HEK293 (cell line): ENCODE measurements around the gene SCAMP3.

Source experiments
- CTCF ChIP-seq: fragments of 450-650 bp; formaldehyde crosslinking; IDR thresholded peaks from 2 replicates; pipeline ENCODE4 v1.5.1; 2016; ENCODE audit warnings: missing biosample characterization, missing genetic modification characterization
- SP2 ChIP-seq: fragments of 450-650 bp; formaldehyde crosslinking; IDR thresholded peaks from 2 replicates; pipeline ENCODE4 v1.5.1; 2016; ENCODE audit warnings: missing biosample characterization, missing genetic modification characterization
- SP3 ChIP-seq: fragments of 450-650 bp; formaldehyde crosslinking; IDR thresholded peaks from 2 replicates; pipeline ENCODE4 v1.5.1; 2016; ENCODE audit warnings: missing biosample characterization, missing genetic modification characterization
- SP7 ChIP-seq: fragments of 450-650 bp; formaldehyde crosslinking; IDR thresholded peaks from 2 replicates; pipeline ENCODE4 v1.5.1; 2016; ENCODE audit warnings: missing biosample characterization, missing genetic modification characterization
- ZBTB1 ChIP-seq: fragments of 450-650 bp; formaldehyde crosslinking; IDR thresholded peaks from 2 replicates; pipeline ENCODE4 v1.5.1; 2016; ENCODE audit warnings: missing biosample characterization, missing genetic modification characterization
- ZBTB10 ChIP-seq: fragments of 450-650 bp; formaldehyde crosslinking; IDR thresholded peaks from 2 replicates; pipeline ENCODE4 v1.5.1; 2016; ENCODE audit warnings: missing biosample characterization, missing genetic modification characterization
- ZBTB48 ChIP-seq: fragments of 450-650 bp; formaldehyde crosslinking; IDR thresholded peaks from 2 replicates; pipeline ENCODE4 v1.5.1; 2016; ENCODE audit warnings: missing biosample characterization, missing genetic modification characterization
- ZBTB7A ChIP-seq: fragments of 450-650 bp; formaldehyde crosslinking; IDR thresholded peaks from 2 replicates; pipeline ENCODE4 v1.5.1; 2016; ENCODE audit warnings: low read depth, missing biosample characterization, missing genetic modification characterization
- ZFP69B ChIP-seq: fragments of 450-650 bp; formaldehyde crosslinking; IDR thresholded peaks from 2 replicates; pipeline ENCODE4 v1.5.1; 2016; ENCODE audit warnings: missing biosample characterization, missing genetic modification characterization
- ZNF18 ChIP-seq: fragments of 450-650 bp; formaldehyde crosslinking; IDR thresholded peaks from 2 replicates; pipeline ENCODE4 v1.5.1; 2016; ENCODE audit warnings: missing biosample characterization, missing genetic modification characterization
- ZNF2 ChIP-seq: fragments of 450-650 bp; formaldehyde crosslinking; IDR thresholded peaks from 2 replicates; pipeline ENCODE4 v1.5.1; 2016; ENCODE audit warnings: missing biosample characterization, missing genetic modification characterization
- ZNF223 ChIP-seq: fragments of 450-650 bp; formaldehyde crosslinking; IDR thresholded peaks from 2 replicates; pipeline ENCODE4 v1.5.1; 2016; ENCODE audit warnings: missing biosample characterization, missing genetic modification characterization
- ZNF24 ChIP-seq: fragments of 450-650 bp; formaldehyde crosslinking; IDR thresholded peaks from 2 replicates; pipeline ENCODE4 v1.5.1; 2016; ENCODE audit warnings: missing biosample characterization, missing genetic modification characterization
- ZNF324 ChIP-seq: fragments of 450-650 bp; formaldehyde crosslinking; IDR thresholded peaks from 2 replicates; pipeline ENCODE4 v1.5.1; 2016; ENCODE audit warnings: missing biosample characterization, missing genetic modification characterization
- ZNF335 ChIP-seq: fragments of 450-650 bp; formaldehyde crosslinking; conservative IDR thresholded peaks from 2 replicates; pipeline ENCODE4 v1.5.1; 2016; ENCODE audit warnings: missing biosample characterization, missing genetic modification characterization
- ZNF398 ChIP-seq: fragments of 450-650 bp; formaldehyde crosslinking; IDR thresholded peaks from 2 replicates; pipeline ENCODE4 v1.5.1; 2017; ENCODE audit warnings: missing biosample characterization, missing genetic modification characterization
- ZNF580 ChIP-seq: fragments of 450-650 bp; formaldehyde crosslinking; IDR thresholded peaks from 2 replicates; pipeline ENCODE4 v1.5.1; 2016; ENCODE audit warnings: missing biosample characterization, missing genetic modification characterization
- ZNF600 ChIP-seq: fragments of 450-650 bp; formaldehyde crosslinking; IDR thresholded peaks from 2 replicates; pipeline ENCODE4 v1.5.1; 2016; ENCODE audit warnings: missing biosample characterization, missing genetic modification characterization
- ZSCAN16 ChIP-seq: fragments of 450-650 bp; formaldehyde crosslinking; IDR thresholded peaks from 2 replicates; pipeline ENCODE4 v1.5.1; 2016; ENCODE audit warnings: missing biosample characterization, missing genetic modification characterization

SCAMP3 gene

GRCh38 chr1:155255243-155256007 lies 6.7 kb downstream of the SCAMP3 start, which contains the start of gene ENTREP3 (continued):
- peak; percentile 70 for TF ChIP-seq ZNF398
- peak; percentile 77 for TF ChIP-seq ZNF335 (tag by site-specific recombination)
- TF ChIP-seq ZSCAN16 (tag by site-specific recombination): no peak
- TF ChIP-seq ZFP69B: peak; percentile 38; the same call in 1 of the 2 replicates
- TF ChIP-seq SP3 (tag by site-specific recombination): peak; percentile 88
- peak; percentile 94 for TF ChIP-seq ZNF18 (tag by site-specific recombination)
- TF ChIP-seq ZNF2 (tag by site-specific recombination): peak; percentile 65; the same call in 1 of the 2 replicates
- TF ChIP-seq SP2 (tag by site-specific recombination): peak; percentile 80
- no peak; the same call in 1 of the 2 replicates for TF ChIP-seq CTCF (tag by site-specific recombination)
- TF ChIP-seq ZBTB1 (tag by site-specific recombination): no peak
- TF ChIP-seq ZNF580 (tag by site-specific recombination): peak; percentile 9; the same call in 1 of the 2 replicates
- TF ChIP-seq ZNF223: peak; percentile 70; the same call in 1 of the 2 replicates
- TF ChIP-seq ZBTB7A (tag by site-specific recombination): peak; percentile 89
- TF ChIP-seq ZNF324 (tag by site-specific recombination): peak; percentile 77; the same call in 1 of the 2 replicates
- TF ChIP-seq SP7 (tag by site-specific recombination): peak; percentile 82
- peak; percentile 77; the same call in 1 of the 2 replicates for TF ChIP-seq ZNF24 (tag by site-specific recombination)
- peak; percentile 96 for TF ChIP-seq ZBTB48 (tag by site-specific recombination)
- TF ChIP-seq ZBTB10 (tag by site-specific recombination): peak; percentile 77
- TF ChIP-seq ZNF600 (tag by site-specific recombination): peak; percentile 82; the same call in 1 of the 2 replicates
- TF ChIP-seq, all 188 proteins: peak for 56
